Loucy (cell line): ENCODE results near the gene CEACAM21.

Source experiments
- H2AFZ ChIP-seq: fragments of 200-600 bp; sonication (generic); 2 replicates; pipeline ENCODE4 v1.6.0; 2016; ENCODE audit warnings: antibody characterized with exemption, mild to moderate bottlenecking, low read length, moderate library complexity
- H3F3A ChIP-seq: fragments of 200-600 bp; 2 replicates; pipeline ENCODE4 v1.6.0; 2016; ENCODE audit warnings: antibody characterized with exemption, low read depth, mild to moderate bottlenecking
- H3K27me3 ChIP-seq: fragments of 200-600 bp; sonication (generic); 2 replicates; pipeline ENCODE4 v1.6.1; 2014; ENCODE audit warnings: low read length, mild to moderate bottlenecking; ENCODE audit not compliant: insufficient read depth, poor library complexity, severe bottlenecking
- H3K36me3 ChIP-seq: fragments of 200-600 bp; sonication (generic); 2 replicates; pipeline ENCODE4 v1.6.1; 2016; ENCODE audit warnings: low read length; ENCODE audit not compliant: insufficient read depth
- H3K4me1 ChIP-seq: fragments of 200-600 bp; sonication (generic); 2 replicates; pipeline ENCODE4 v1.5.1; 2014; ENCODE audit warnings: low read length, mild to moderate bottlenecking; ENCODE audit not compliant: insufficient read depth, poor library complexity, severe bottlenecking
- H3K4me2 ChIP-seq: fragments of 200-600 bp; sonication (generic); 2 replicates; pipeline ENCODE4 v1.6.0; 2014; ENCODE audit warnings: antibody characterized with exemption, low read length, low read depth, mild to moderate bottlenecking; ENCODE audit not compliant: poor library complexity, severe bottlenecking
- H3K4me3 ChIP-seq: fragments of 200-600 bp; sonication (generic); 2 replicates; pipeline ENCODE4 v1.5.1; 2014; ENCODE audit warnings: low read length, mild to moderate bottlenecking, mixed read lengths; ENCODE audit not compliant: poor library complexity, severe bottlenecking
- H3K79me2 ChIP-seq: fragments of 200-600 bp; sonication (generic); 2 replicates; pipeline ENCODE4 v1.6.1; 2014; ENCODE audit warnings: low read length; ENCODE audit not compliant: insufficient read depth
- H3K9ac ChIP-seq: fragments of 200-600 bp; sonication (generic); 2 replicates; pipeline ENCODE4 v1.6.0; 2014; ENCODE audit warnings: mild to moderate bottlenecking, low read depth, low read length, moderate library complexity; ENCODE audit not compliant: poor library complexity, severe bottlenecking
- H3K9me2 ChIP-seq: fragments of 200-600 bp; sonication (generic); replicated peaks from 2 replicates; pipeline ENCODE4 v1.6.1; 2016; ENCODE audit warnings: low read depth, low read length, mixed read lengths
- H3K9me3 ChIP-seq: fragments of 200-600 bp; sonication (generic); 2 replicates; pipeline ENCODE4 v1.6.1; 2014; ENCODE audit warnings: mild to moderate bottlenecking, antibody characterized with exemption, low read length, low read depth; ENCODE audit not compliant: insufficient read depth
- H4K20me1 ChIP-seq: fragments of 200-600 bp; sonication (generic); 2 replicates; pipeline ENCODE4 v1.6.0; 2014; ENCODE audit warnings: antibody characterized with exemption, low read length, mild to moderate bottlenecking; ENCODE audit not compliant: insufficient read depth, poor library complexity, severe bottlenecking
- CTCF ChIP-seq: fragments of 200-600 bp; sonication (generic); conservative IDR thresholded peaks from 2 replicates; pipeline ENCODE4 v1.5.1; 2014; ENCODE audit warnings: mild to moderate bottlenecking, antibody characterized with exemption, low read length
- EZH2phosphoT487 ChIP-seq: fragments of 200-600 bp; IDR thresholded peaks from 2 replicates; pipeline ENCODE4 v1.6.1; 2018; ENCODE audit warnings: antibody characterized with exemption, mild to moderate bottlenecking, moderate library complexity, borderline replicate concordance

The CEACAM21 gene

DNA sequence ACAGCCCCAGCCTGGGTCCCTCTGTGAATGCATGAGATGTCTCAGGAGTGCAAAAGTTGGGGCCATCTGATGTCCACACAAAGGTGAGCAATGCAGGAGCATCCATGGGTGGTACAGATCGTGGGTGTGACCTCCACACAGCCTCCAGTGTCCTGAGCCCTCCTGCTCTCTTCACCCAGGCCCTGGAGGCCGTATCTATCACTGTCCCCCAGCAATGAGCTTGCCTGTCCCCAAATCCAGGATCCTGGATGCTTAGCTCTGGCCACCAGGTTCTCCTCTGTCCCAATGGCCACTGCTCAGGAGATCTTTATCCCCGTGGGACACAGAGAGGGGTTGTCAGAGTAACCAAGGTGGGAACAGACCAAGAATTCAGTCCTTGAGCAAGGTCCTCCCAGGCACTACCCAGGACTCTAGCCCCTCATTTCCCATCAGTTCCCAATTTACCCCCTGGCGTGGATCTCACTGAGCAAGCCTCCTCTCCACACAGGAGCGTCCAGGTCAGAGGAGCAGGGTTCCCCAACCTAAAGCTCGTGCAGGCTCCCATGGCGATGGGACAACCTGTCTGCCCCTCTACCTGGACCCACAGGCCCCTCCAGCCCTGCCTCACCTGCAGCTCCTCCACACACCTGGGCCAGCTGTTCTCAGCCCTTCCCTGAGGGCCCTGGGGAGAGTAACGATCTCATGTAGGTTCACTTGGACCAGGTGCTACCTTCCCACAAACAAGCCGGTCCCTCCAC lies 11.3 kb downstream of the CEACAM21 start:
- no peak overlapping the region for H3K4me2 ChIP-seq
- TF ChIP-seq CTCF (no peak), EZH2phosphoT487 (no peak)
- H3K4me1 ChIP-seq: no peaks in the 10 kb centered on the region
- H3K79me2 ChIP-seq: no peaks in the 10 kb centered on the region
- no peaks in the 10 kb centered on the region for H4K20me1 ChIP-seq
- no peaks in the 10 kb centered on the region for H3K27me3 ChIP-seq
- no peaks in the 10 kb centered on the region for H3F3A ChIP-seq
- no peak overlapping the region for H3K9ac ChIP-seq
- no peaks in the 10 kb centered on the region for H3K36me3 ChIP-seq
- H3K4me3 ChIP-seq: no peak overlapping the region
- peaks cover 4% of the 10 kb centered on the region; the same call in 1 of the 2 replicates for H3K9me3 ChIP-seq
- H2AFZ ChIP-seq: no peak overlapping the region
- H3K9me2 ChIP-seq: no peaks in the 10 kb centered on the region

DNA sequence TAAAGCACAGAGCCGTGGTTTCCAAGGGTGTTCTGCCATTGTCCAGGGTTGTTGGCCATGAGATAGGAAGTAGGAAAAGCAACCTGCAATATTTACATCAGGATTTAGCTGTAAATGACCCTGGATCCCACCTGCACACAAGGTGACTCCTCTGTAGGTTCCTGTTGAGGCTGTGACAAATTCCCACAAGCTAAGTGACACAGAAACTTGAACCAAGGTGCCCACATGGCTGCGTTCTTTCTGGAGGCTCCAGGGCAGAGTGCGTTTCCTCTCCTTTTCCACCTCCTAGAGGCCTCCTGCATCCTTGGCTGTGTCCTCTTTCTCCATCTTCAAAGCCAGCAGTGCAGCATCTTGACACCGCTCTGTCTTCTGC lies 11.9 kb downstream of the CEACAM21 start:
- no peaks in the 10 kb centered on the region for H3K9me3 ChIP-seq
- H3K4me1 ChIP-seq: no peaks in the 10 kb centered on the region
- no peak overlapping the region for H3K9ac ChIP-seq

DNA sequence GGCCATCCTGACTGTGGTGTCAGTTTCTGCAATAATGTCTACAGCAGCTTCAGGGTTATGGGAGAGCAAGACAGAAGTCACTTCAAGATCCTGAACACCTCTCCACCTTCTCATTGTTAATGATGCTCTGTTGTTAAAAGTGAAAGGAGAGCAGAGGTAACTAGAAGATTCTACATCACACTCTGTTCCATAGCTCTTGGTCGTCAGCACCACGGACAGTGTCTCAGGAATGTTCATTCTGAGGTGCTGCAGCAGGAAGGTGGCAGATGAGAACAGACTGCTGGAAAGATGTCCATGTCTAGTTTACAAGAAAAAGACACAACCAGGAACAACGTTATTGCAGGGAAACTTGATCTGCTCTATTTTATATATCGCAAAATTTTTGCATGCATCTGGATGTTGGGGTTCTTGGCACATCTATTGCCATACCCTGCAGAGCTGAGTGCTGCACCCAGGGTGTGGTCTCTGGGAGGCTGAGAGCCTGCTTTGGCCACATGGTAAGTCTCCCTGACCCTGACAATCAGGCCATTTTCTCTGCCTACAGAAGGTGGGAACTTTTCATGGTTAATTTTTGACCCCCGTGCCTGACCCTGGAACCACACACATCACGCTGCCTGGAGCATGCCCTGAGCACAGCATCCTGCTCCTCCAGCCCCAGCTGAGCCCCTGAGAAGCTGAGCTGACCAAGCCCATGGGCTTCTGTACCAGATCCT lies 12.7 kb downstream of the CEACAM21 start:
- H3K79me2 ChIP-seq: no peaks in the 10 kb centered on the region
- no peaks in the 10 kb centered on the region for H3K4me1 ChIP-seq
- no peaks in the 10 kb centered on the region for H3K27me3 ChIP-seq
- H4K20me1 ChIP-seq: no peaks in the 10 kb centered on the region
- H3K4me2 ChIP-seq: no peak overlapping the region
- no peaks in the 10 kb centered on the region for H3K36me3 ChIP-seq
- H2AFZ ChIP-seq: no peak overlapping the region
- no peak overlapping the region for H3K4me3 ChIP-seq
- no peaks in the 10 kb centered on the region for H3F3A ChIP-seq
- no peaks in the 10 kb centered on the region for H3K9me3 ChIP-seq
- TF ChIP-seq CTCF (no peak), EZH2phosphoT487 (no peak)
- no peak overlapping the region for H3K9ac ChIP-seq
- no peaks in the 10 kb centered on the region for H3K9me2 ChIP-seq

More for the DNA sequence above, 11.9 kb downstream of the CEACAM21 start:
- H3F3A ChIP-seq: no peaks in the 10 kb centered on the region
- no peaks in the 10 kb centered on the region for H4K20me1 ChIP-seq
- no peaks in the 10 kb centered on the region for H3K9me2 ChIP-seq
- no peaks in the 10 kb centered on the region for H3K79me2 ChIP-seq
- TF ChIP-seq CTCF: no peak
- no peak for TF ChIP-seq EZH2phosphoT487
- no peak overlapping the region for H2AFZ ChIP-seq
- no peaks in the 10 kb centered on the region for H3K27me3 ChIP-seq
- H3K36me3 ChIP-seq: no peaks in the 10 kb centered on the region
- no peak overlapping the region for H3K4me2 ChIP-seq
- H3K4me3 ChIP-seq: no peak overlapping the region
